HUES6 (cell line): ENCODE results near the gene FOXR1.
A peak's percentile ranks its signal among the peaks of the same experiment; 100 is the strongest.
"Not testable (repeated sequence)": the region's sequence is repeated elsewhere in the genome, so short reads cannot be mapped to it uniquely, and the experiment has no call there.

Source experiments
- H3K27ac ChIP-seq: 2 replicates; pipeline ENCODE4 v1.7.0; 2013; ENCODE audit warnings: low read depth, mild to moderate bottlenecking, low read length, inconsistent platforms
- H3K27me3 ChIP-seq: 2 replicates; pipeline ENCODE4 v1.6.1; 2013; ENCODE audit warnings: low read length; ENCODE audit not compliant: control insufficient read depth, insufficient read depth
- H3K36me3 ChIP-seq: 2 replicates; pipeline ENCODE4 v1.6.1; 2013; ENCODE audit warnings: low read length; ENCODE audit not compliant: control insufficient read depth, insufficient read depth
- H3K4me1 ChIP-seq: 2 replicates; pipeline ENCODE4 v1.6.1; 2013; ENCODE audit warnings: low read length; ENCODE audit not compliant: control insufficient read depth, insufficient read depth
- H3K4me3 ChIP-seq: 2 replicates; pipeline ENCODE4 v1.5.1; 2013; ENCODE audit warnings: low read depth, low read length
- H3K9ac ChIP-seq: one replicate; pipeline ENCODE4 v1.6.1; 2013; ENCODE audit warnings: mild to moderate bottlenecking, low read length
- H3K9me3 ChIP-seq: 2 replicates; pipeline ENCODE4 v1.6.1; 2013; ENCODE audit warnings: low read depth, low read length; ENCODE audit not compliant: control insufficient read depth, insufficient read depth

The FOXR1 gene

GRCh38 chr11:118998822-118999221 lies 27.3 kb downstream of the FOXR1 start:
- H3K4me3 ChIP-seq, result peak overlapping the region; percentile 74
- peak overlapping the region; percentile 96 for H3K9ac ChIP-seq
- no peaks in the 10 kb centered on the region for H3K27me3 ChIP-seq
- peaks cover 12% of the 10 kb centered on the region for H3K4me1 ChIP-seq
- no peaks in the 10 kb centered on the region for H3K9me3 ChIP-seq
- peak overlapping the region; percentile 79; the same call in 1 of the 2 replicates for H3K27ac ChIP-seq
- H3K36me3 ChIP-seq, result peaks cover 43% of the 10 kb centered on the region

GRCh38 chr11:119000906-119001305 lies 29.3 kb downstream of the FOXR1 start:
- no peak overlapping the region for H3K9ac ChIP-seq
- H3K27ac ChIP-seq, result no peak overlapping the region
- H3K27me3 ChIP-seq, result no peaks in the 10 kb centered on the region
- H3K9me3 ChIP-seq, result no peaks in the 10 kb centered on the region
- peaks cover 12% of the 10 kb centered on the region for H3K4me1 ChIP-seq
- no peak overlapping the region for H3K4me3 ChIP-seq
- H3K36me3 ChIP-seq, result peaks cover 61% of the 10 kb centered on the region

- Histone ChIP-seq H3K36me3 (peaks cover 86% of the 10 kb centered on the region), H3K27me3 (no peaks in the 10 kb centered on the region)
Observed at GRCh38 chr11:119006656-119007055, 35.1 kb downstream of the FOXR1 start.

GRCh38 chr11:119011476-119012053 lies 40.0 kb downstream of the FOXR1 start:
- Histone ChIP-seq H3K36me3 (peaks cover 91% of the 10 kb centered on the region), H3K9ac (no peak overlapping the region), H3K9me3 (no peaks in the 10 kb centered on the region), H3K4me1 (no peaks in the 10 kb centered on the region), H3K4me3 (no peak overlapping the region), H3K27me3 (no peaks in the 10 kb centered on the region), H3K27ac (no peak overlapping the region)

More at GRCh38 chr11:119006656-119007055, 35.1 kb downstream of the FOXR1 start:
- Histone ChIP-seq H3K9me3 (no peaks in the 10 kb centered on the region), H3K27ac (no peak overlapping the region), H3K4me3 (no peak overlapping the region), H3K4me1 (no peaks in the 10 kb centered on the region), H3K9ac (no peak overlapping the region)

DNA sequence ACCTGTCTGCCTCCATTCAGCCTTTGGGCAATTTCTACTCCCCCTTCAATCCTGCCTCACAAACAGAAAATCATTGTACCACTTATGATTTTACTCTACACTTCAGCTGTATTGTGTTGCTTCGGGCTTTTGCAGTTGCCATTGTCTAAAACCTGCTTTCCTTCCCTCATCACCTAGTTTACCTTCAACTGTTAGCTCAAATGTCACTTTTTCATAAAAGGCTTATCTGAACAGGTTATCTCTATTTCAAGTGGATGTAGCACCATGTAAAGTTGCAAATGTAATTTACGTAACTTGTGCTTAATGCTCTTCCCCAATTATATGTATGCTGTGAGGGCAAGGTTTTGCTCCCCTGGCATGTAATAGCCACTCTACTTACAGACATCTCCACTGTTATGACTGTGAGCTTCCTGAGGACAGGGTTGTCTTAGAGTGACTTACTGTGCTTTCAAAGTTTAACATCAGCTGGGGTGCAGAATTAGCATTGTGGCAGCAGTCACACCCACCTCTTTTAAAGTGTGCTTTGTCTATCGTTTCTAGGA lies 41.1 kb downstream of the FOXR1 start:
- Histone ChIP-seq H3K27ac (no peak overlapping the region), H3K9ac (no peak overlapping the region)

DNA sequence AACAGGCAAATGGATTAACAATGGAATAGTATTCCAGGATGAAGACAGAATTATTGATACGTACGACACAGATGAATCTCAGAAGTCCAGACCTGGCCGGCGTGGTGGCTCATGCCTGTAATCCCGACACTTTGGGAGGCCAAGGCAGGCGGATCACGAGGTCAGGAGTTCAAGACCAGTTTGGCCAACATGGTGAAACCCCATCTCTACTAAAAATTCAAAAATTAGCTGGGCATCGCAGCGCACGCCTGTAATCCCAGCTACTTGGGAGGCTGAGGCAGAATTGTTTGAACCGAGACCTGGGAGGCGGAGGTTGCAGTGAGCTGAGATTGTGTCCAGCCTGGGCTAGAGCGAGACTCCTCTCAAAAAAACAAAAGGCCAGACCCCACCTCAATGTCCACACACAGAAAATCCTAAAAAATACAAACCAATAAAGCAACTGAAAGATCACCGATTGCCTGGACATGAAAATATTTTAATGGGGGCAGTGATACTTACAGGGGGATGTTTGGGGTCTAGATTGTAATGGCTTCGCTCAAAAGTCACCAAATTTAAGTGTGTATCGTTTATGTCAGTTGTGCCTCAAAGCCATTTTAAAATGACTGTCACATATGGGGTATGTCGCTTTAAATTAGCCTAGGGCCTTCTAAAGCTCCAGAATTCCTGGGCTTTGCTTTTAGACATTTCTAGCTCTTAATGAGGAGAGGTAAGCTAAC lies 42.8 kb downstream of the FOXR1 start:
- no peaks in the 10 kb centered on the region for H3K4me1 ChIP-seq
- H3K9ac ChIP-seq, result no peak overlapping the region
- no peak overlapping the region for H3K27ac ChIP-seq
- H3K4me3 ChIP-seq, result no peak overlapping the region
- H3K36me3 ChIP-seq, result peaks cover 79% of the 10 kb centered on the region
- no peaks in the 10 kb centered on the region for H3K27me3 ChIP-seq
- H3K9me3 ChIP-seq, result no peaks in the 10 kb centered on the region

More for the DNA sequence above, 41.1 kb downstream of the FOXR1 start:
- H3K4me3 ChIP-seq, result no peak overlapping the region
- H3K27me3 ChIP-seq, result no peaks in the 10 kb centered on the region
- peaks cover 91% of the 10 kb centered on the region for H3K36me3 ChIP-seq
- H3K4me1 ChIP-seq, result no peaks in the 10 kb centered on the region
- no peaks in the 10 kb centered on the region for H3K9me3 ChIP-seq

- Histone ChIP-seq H3K9ac (no peak overlapping the region), H3K27ac (no peak overlapping the region), H3K4me3 (no peak overlapping the region), H3K36me3 (peaks cover 76% of the 10 kb centered on the region), H3K27me3 (no peaks in the 10 kb centered on the region), H3K4me1 (peaks cover 5% of the 10 kb centered on the region; the same call in 1 of the 2 replicates), H3K9me3 (no peaks in the 10 kb centered on the region)
Observed at GRCh38 chr11:119015054-119015611, 43.6 kb downstream of the FOXR1 start.

GRCh38 chr11:119016216-119017009 lies 44.9 kb downstream of the FOXR1 start:
- H3K4me1 ChIP-seq, result peaks cover 5% of the 10 kb centered on the region; the same call in 1 of the 2 replicates
- peak overlapping the region; percentile 21 for H3K4me3 ChIP-seq
- H3K9me3 ChIP-seq, result no peaks in the 10 kb centered on the region
- H3K9ac ChIP-seq, result no peak overlapping the region
- peaks cover 70% of the 10 kb centered on the region for H3K36me3 ChIP-seq
- H3K27ac ChIP-seq, result no peak overlapping the region
- H3K27me3 ChIP-seq, result no peaks in the 10 kb centered on the region

DNA sequence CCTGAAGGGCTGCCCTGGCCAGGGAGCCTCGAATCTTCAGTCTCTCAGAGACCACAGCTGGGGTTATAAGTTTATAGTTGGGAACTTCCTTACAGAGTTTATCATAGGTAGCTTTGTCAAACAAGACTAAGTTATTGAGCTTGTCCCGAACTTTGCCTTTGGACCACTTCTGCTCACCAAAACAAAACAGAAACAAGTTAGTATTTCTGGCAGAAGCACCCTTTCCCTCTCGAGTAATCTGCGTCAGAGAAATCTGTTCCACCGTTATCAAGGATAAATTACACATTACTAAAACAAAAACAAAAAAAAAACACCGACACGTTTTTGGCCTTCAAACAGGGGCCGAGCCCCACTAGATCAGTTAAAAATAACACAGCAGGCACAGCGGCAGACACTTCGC lies 45.8 kb downstream of the FOXR1 start:
- H3K27ac ChIP-seq, result peak overlapping the region; percentile 71

DNA sequence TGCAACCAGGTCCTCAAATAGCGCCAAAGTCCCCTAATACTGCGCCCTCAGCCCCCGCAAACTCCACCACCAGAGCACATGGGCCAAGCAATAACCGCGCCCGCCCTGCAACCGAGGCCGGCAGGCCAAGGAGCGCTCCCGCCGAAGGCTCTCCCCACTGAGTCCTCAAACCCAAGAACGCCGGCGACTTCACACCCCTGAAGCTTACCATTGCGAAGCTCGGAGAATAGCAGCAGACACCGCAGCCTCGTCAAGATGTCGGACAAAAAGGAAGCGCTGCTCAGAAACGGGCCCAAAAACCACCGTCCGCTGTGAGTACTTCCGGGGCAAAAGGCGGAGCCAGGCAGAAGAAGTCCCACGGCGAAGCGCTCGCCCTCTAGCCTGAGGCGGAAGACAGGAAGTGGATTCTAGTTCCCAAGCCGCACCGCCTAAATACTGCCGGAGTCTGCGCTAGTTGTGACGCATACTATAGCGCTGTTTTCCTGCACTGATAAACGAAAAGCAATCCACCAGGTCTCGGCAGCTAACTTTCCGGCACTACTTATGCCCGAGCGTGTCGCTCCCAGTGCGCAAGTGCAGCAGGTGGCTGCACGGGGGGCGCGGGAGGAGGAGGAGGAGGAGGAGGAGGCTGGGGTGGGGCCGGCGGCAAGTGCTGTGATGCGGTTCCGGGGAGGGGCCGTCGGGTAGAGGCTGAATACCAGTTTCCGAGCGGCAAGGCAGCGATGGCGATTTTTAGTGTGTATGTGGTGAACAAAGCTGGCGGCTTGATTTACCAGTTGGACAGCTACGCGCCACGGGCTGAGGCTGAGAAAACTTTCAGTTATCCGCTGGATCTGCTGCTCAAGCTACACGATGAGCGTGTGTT lies 46.7 kb downstream of the FOXR1 start, which contains the start of the genes RPS25 and TRAPPC4:
Gene RPS25 (minus strand): TSS at position 270 of the 865 bp plus-strand sequence. CDS start 59 bp downstream, at position 211.
Gene TRAPPC4 (plus strand): TSS at position 693 of the 865 bp plus-strand sequence. CDS start 30 bp downstream, at position 723.
- peaks cover 67% of the 10 kb centered on the region for H3K36me3 ChIP-seq
- H3K9me3 ChIP-seq, result no peaks in the 10 kb centered on the region
- H3K27ac ChIP-seq, result peak within 1 kb of the TSS; percentile 71
- no peaks in the 10 kb centered on the region for H3K27me3 ChIP-seq
- H3K4me1 ChIP-seq, result peaks cover 5% of the 10 kb centered on the region; the same call in 1 of the 2 replicates
- peak within 1 kb of the TSS; percentile 98 for H3K4me3 ChIP-seq
- H3K9ac ChIP-seq, result peak within 1 kb of the TSS; percentile 95

More for the DNA sequence above, 45.8 kb downstream of the FOXR1 start:
- not testable (repeated sequence) for H3K27me3 ChIP-seq, H3K9me3 ChIP-seq, H3K4me1 ChIP-seq
- Histone ChIP-seq H3K36me3 (peaks cover 68% of the 10 kb centered on the region), H3K4me3 (peak overlapping the region; percentile 98), H3K9ac (peak overlapping the region; percentile 95)
